ENCODE data around the gene POP7.

- TF ChIP-seq CTCF (IDR thresholded peaks at IDR 0.05 in 8 of 11, conservative IDR thresholded peaks at IDR 0.05 in 3 of 11) (no peak), POLR2AphosphoS5 (IDR thresholded peaks at IDR 0.05) (no peak), POLR2A (IDR thresholded peaks at IDR 0.05) (no peak)
These were observed 24.3 kb downstream of the POP7 start for GRCh38 chr7:100730136-100730800.

All from spleen (tissue), 7 donors.